HG02623 (cell line): Measurements from ENCODE around the gene DKKL1.

Experiments used
- ATAC-seq: cut with Tn5 transposase; IDR thresholded peaks from one replicate; pipeline ENCODE4 v1.9.1; 2021; ENCODE audit warnings: moderate library complexity; ENCODE audit not compliant: unreplicated experiment

DKKL1 gene

GRCh38 chr19:49391581-49392399 lies 28.1 kb downstream of the DKKL1 start:
- no peak for ATAC-seq

DNA sequence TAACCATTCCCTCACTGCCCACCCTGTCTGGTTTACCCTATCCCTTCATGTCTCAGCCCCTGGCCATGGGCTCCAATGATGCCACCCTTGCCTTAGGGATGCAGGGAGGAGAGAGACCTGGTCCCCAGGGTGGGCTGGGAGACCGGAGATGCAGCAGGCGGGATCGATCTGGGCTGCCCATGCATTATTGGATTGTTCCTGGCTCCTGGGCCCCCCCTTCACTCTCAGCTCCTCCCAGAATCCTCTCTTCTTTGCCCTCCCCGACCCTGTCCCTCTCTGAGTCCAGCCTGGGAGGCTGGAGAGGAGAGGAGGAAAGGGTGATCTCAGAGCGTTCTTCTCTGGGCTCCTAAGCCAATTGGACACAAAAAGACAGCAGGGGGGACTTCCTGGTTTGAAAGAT lies 30.2 kb downstream of the DKKL1 start:
- ATAC-seq = no peak

GRCh38 chr19:49395581-49396407 lies 32.1 kb downstream of the DKKL1 start:
- ATAC-seq = no peak

- no peak for ATAC-seq
Measured at GRCh38 chr19:49396738-49397505, 33.2 kb downstream of the DKKL1 start.

- ATAC-seq = no peak
Measured at GRCh38 chr19:49398001-49398615, 34.4 kb downstream of the DKKL1 start.

- ATAC-seq = no peak
Measured at GRCh38 chr19:49398931-49399330, 35.3 kb downstream of the DKKL1 start.

DNA sequence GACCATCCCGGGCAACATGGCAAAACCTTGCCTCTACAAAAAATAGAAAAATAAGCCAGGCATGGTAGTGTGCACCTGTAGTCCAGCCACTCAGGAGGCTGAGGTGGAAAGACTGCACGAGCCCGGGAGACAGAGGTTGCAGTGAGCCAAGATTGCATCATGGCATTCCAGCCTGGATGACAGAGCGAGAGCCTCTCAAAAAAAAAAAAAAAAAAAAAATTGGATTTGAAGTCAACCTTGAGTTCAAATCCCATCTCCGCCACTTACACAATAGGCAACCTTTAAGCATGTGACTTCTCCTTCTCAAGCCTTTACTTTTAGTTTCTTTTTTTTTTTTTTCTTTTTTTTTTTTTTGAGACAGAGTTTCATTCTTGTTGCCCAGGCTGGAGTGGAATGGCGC lies 36.4 kb downstream of the DKKL1 start:
- no peak for ATAC-seq

- no peak for ATAC-seq
Measured at GRCh38 chr19:49403404-49404187, 39.9 kb downstream of the DKKL1 start.

GRCh38 chr19:49407079-49407478 lies 43.4 kb downstream of the DKKL1 start:
- no peak for ATAC-seq

DNA sequence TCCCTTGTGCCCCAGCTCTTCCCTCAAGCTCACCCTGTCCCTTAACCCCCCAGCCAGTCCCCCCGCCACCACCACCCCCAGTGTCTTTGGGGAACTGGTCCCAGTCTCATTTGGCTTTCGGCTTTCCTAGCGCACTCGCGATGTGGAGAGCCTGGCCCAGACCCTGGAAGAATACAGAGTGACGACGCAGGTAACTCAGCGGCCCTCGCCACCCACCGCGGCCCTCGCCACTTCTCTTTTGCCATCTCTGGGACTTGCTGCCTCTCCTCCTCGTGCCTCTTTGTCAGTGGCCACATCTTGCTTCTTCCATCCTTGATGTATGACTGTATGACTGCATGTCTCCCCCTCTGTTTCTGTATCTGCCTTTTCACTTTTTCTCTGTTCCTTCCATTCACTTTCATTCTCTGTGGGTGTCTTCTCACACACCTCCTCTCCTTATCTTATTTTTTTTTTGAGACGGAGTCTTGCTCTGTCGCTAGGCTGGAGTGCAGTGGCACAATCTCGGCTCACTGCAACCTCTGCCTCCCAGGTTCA lies 43.9 kb downstream of the DKKL1 start:
- no peak for ATAC-seq

DNA sequence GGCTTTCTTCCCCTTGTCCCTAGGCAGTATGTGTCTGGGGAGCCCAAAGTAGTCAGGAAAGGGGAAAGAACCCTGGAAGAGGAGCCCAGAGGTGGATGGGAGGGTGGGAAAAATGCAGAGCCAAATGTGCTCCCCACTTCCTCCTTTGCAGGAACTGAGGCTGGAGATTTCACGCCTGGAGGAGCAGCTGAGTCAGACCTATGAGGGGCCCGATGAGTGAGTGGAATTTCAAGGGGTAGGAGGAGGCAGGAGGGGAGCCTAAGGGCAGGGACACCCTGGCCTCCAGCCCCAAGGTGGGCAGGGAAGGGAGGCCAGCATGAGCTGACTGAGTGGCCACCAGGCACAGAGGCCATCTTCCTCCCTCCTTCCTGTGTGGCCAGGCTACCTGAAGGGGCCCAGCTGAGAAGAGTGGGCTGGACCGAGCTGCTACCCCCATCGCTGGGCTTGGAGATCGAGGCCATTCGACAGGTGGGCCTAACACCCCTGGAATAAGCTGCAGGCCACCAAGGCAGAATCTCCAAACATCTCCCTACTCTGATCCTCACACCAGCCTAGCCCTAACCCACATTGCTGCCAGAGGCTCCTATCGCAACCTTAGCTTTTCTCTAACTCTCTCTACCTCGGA lies 45.3 kb downstream of the DKKL1 start:
- ATAC-seq = no peak

- no peak for ATAC-seq
Measured at GRCh38 chr19:49409441-49410029, 45.9 kb downstream of the DKKL1 start.

- no peak for ATAC-seq
Measured at GRCh38 chr19:49411681-49412326, 48.1 kb downstream of the DKKL1 start.

GRCh38 chr19:49413348-49413747 lies 49.7 kb downstream of the DKKL1 start:
- ATAC-seq = no peak

- ATAC-seq = no peak
Measured at GRCh38 chr19:49414256-49414655, 50.6 kb downstream of the DKKL1 start.

- no peak for ATAC-seq
Measured at GRCh38 chr19:49415102-49415809, 51.6 kb downstream of the DKKL1 start.

- no peak for ATAC-seq
Measured at GRCh38 chr19:49415810-49416200, 52.1 kb downstream of the DKKL1 start.

GRCh38 chr19:49417088-49417487 lies 53.4 kb downstream of the DKKL1 start:
- ATAC-seq = no peak
